IPS-NIHi7 (cell line): ENCODE data around the gene CHST12.
A peak's percentile ranks its signal among the peaks of the same experiment; 100 is the strongest.
"Not testable (repeated sequence)": the region's sequence is repeated elsewhere in the genome, so short reads cannot be mapped to it uniquely, and the experiment has no call there.

Experiments used
- DNase-seq: peaks from one replicate; pipeline ENCODE4 v3.0.0; 2012; ENCODE audit warnings: mixed read lengths; ENCODE audit errors: extremely low spot score

CHST12 gene

DNA sequence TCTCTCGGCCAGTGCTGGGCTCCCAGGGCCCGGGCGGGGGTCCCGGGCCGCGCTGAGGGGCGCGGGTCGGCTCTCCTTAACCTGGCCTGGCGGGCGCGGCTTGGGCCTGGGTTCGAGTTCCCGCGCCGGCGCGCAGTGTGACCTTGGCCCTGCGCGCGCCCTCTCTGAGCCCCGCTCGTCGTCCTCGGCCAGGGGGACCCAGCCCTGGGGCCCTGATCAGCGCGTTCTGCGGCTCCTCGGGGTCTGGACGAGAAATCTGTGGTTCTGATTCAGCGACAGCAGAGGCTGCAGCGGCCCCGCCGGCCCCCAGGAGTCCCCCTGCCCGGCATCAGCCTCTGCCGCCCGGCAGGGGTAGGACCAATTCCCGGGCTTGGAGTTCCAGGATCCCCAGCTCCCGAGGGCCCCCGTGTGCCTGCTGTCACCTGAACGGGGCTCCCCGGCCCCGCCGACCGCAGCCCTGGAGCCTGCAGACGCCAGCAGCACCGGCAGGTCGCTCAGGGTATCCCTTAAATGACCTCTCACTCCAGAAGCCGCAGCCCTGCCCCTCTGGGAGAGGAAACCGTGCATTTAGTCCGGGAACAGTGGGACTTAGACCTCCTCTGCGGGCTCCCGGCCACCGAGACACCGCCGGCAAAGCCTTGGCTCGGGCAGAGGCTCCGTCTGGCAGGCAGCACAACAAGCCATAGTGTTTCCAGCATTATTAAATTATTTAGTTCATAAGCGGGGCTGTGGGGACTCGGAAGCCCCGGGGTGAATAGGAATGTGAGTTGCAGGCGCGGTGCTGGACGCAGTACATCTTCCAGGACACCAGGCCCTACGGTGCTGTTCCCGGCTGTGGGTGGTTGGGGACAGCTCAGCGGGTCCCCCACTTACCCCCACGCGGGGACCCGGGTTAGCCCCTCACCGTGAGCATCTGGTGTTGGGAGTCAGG, 572 bp downstream of the CHST12 start:
- DNase-seq, result peak; percentile 63

- DNase-seq, result no peak
Measured at GRCh38 chr7:2404714-2405119, 1.3 kb downstream of the CHST12 start.

DNA sequence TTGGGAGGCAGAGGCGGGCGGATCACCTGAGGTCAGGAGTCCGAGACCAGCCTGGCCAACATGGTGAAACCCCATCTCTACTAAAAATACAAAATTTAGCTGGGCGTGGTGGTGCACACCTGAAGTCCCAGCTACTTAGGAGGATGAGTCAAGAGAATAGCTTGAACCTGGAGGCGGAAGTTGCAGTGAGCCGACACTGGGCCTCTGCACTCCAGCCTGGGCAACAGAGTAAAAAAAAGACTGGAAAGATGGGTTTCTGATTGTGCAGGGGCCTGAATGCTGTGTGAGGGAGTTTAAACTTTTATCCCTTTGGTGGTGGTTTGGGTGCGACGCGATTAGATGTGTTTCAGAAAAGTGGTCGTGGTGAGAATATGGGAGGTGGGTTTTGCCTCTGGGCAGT, 1.8 kb downstream of the CHST12 start:
- DNase-seq, result no peak

DNA sequence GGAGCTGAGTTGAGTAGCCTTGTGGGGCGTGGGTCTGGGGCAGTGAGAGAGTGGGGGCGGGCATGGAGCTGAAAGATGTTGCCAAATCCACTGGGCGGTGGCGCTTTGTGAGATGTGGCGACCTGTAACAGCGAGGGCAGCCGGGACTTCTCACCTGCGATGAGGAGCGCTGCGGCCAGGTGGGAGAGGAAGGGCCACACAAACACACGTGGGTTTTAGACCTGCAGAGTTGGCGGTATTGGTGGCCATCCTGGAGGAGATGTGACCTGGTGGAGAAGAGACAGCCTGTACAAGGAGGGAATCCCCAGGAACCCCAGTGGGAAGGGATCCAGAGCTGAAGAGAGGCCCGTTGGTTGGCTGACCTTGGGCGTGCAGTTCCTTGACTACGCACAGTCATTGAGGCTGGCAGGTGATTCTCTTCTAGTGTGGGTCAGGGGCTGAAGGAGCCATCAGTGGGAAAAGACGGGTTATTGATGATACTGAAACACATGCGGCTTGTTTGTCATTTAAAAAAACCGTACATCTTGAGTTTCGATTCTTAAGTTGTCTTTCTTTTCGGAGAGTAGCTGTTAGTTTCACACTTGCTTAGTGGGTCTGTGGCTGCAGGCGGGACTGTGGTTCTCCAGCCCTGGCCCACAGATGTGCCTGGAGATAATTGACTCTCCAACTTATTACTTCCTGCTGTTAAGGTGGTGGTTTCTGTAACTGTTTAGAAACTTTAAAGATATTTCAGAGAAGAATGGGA, 2.4 kb downstream of the CHST12 start:
- DNase-seq, result no peak

GRCh38 chr7:2409745-2410414, 6.5 kb downstream of the CHST12 start:
- DNase-seq, result no peak

DNA sequence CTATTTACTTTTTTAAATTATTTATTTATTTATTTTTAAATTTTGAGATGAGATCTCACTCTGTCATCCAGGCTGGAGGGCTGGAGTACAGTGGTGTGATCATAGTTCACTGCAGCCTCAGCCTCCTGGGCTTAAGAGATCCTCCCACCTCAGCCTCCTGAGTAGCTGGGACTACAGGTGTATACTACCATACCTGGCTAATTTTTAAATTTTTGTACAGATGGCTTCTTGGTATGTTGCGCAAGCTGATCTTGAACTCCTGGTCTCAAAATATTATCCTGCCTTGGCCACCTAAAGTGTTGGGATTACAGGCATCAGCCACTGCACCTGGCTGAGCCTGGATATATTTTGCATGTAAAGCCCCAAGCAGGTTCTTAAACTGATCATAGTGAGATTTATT, 7.6 kb downstream of the CHST12 start:
- DNase-seq, result no peak

GRCh38 chr7:2411815-2412586, 8.6 kb downstream of the CHST12 start:
- DNase-seq, result no peak

DNA sequence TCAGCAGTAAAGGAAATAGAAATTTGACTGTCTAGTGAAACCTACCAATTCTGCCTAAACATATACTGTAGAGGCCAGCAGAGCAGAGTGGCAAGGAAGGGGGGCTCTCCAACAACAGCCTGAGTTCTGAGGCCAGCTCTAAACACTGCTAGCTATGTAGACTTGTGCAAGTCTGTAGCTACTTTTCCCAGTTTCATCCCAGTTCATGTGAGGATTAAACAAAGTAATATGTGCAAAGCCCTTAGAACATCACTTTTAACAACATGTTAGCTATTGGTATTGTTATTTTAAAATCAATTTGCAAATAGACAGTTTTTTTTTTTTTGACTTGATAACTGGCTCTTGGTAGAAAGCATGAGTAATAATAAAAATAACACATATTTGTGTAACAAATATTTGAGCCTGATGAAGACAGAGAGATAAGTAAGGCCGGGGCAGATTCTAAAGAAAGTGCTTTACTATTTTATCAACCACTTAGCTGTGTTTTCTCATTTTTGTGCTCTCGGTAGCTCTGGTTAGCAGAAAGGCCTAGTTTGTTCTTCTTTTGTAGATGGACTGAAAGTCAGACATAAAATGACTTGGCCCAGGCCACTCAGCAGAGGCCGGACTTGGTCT, 9.3 kb downstream of the CHST12 start:
- DNase-seq, result no peak

- no peak for DNase-seq
Measured at GRCh38 chr7:2416063-2416462, 12.7 kb downstream of the CHST12 start.

- no peak for DNase-seq
Measured at GRCh38 chr7:2416650-2417049, 13.2 kb downstream of the CHST12 start.

- not testable (repeated sequence) for DNase-seq
Measured at GRCh38 chr7:2417178-2417577, 13.8 kb downstream of the CHST12 start.

DNA sequence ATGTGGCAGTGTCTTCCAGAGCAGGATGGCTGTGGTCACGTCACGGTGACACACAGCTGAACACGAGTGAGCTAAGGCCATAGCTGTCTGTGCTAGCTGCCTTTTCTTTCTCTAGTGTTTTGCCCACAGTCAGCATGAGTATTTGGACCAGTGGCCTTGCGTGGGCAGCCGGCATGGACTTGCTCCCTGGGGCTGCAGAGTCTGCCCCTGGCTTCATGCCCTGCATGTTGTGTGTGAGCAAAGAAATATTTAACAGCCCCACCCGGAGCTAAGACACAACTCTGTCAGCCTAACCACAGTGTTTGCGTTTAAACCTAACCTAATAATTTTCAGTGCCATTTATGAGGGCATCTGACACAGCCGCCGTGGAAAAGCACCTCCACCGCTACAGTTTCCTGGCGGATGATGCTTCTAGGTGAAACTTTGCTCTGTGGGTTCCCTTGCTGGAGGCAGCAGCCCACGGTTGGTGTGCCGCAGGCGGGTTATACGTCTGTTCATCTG, 14.6 kb downstream of the CHST12 start:
- DNase-seq, result no peak

DNA sequence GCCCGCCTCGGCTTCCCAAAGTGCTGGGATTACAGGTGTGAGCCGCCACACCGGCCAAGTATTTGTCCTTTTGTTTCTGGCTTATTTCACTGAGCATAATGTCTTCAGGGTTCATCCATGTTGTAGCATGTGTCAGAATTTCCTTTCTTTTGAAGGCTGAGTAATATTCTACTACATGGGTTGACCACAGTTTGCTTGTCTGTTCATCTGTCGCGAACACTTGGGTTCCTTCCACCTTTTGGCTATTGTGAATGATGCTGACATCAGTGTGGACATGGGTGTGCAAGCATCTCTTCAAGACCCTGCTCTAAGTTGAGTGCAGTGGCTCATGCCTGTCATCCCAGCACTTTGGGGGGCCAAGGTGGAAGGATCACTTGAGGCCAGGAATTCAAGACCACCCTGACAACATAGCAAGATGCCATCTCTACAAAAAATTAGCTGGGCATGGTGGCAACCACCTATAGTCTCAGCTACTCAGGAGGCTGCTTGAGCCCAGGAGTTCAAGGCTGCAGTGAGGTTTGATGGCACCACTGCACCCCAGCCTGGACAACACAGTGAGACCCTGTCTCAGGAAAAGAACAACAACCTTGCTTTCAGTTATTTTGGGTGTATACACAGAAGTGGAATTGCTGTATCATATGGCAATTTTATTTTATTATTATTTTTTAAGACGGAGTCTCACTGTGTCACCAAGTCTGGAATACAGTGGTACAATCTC, 17.0 kb downstream of the CHST12 start:
- DNase-seq, result no peak

GRCh38 chr7:2421943-2422310, 18.5 kb downstream of the CHST12 start:
- no peak for DNase-seq

DNA sequence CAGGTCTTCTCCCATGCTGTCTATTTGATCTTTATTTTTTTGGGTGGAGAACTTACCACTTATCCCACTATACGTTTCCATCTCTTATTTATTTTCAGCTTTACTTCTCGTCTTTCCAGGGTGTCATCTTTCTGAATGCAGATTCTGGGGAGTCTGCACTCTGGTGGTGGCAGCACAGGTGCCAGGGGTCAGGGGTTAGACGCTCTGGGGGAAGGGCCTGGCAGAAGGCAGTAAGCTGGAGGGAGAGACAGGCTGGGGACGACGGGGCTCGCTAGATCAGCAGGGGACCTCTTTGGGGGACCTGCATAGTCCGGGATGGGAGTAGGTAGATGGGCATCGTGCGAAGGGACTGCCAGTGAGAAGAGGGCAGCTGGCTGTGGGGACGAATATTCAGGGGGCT, 22.3 kb downstream of the CHST12 start:
- DNase-seq, result no peak

DNA sequence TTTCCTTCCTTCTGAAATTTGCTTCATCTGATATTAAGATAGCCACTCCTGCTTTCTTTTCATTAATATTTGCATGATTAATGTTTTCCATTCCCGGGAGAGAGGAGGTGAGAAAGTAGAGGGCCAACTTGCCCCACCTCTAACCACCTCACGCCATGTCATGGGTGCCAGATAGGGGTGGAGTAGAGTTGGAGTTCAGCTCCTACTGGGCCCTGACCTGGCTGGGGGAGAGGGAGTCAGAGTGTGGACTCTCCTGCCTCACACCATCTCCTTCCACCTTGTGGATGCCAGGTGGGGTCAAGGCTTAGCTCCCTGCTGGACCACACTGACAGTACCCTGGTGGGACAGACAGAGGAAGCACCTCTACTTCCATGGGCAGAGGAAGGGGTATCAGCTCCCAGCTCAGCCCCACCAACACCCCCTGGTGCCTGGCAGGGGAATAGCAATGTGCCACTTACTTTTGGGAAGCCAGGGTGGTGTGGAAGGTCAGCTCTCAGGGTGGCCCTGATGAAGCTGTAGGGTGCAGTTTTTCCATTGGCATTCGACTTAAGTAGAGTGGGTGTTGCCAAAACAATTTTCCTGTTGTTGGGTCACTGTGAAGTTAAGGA, 28.0 kb downstream of the CHST12 start:
- peak; percentile 91 for DNase-seq

GRCh38 chr7:2432910-2433712, 29.7 kb downstream of the CHST12 start:
- peak; percentile 6 for DNase-seq

DNA sequence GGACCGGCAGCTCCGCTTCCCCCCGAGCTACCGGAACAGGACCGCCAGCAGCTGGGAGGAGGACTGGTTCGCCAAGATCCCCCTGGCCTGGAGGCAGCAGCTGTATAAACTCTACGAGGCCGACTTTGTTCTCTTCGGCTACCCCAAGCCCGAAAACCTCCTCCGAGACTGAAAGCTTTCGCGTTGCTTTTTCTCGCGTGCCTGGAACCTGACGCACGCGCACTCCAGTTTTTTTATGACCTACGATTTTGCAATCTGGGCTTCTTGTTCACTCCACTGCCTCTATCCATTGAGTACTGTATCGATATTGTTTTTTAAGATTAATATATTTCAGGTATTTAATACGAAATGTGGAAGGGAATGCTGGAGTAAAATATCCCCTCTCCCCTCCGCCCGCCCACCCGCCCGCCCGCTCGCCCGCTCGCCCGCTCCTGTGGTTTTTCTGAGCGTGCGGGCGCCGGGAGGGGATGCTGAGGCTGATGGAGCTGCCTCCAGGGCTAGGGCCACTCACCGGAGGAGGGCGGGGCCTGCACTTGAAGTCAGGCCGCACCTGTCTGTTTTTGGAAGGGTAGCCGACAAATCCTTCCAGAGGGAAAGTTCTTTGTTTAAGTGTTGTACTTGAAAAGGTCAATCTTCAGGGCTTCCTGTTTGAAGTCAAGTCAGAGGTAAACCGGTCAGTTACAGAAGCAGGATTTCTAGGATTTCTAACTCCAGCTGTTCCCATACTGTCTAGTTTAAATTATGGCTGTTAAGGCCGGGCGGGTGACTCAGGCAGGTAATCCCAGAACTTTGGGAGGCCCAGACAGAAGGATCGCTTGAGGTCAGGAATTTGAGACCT, 30.5 kb downstream of the CHST12 start:
- DNase-seq, result no peak
